ENCODE results near the gene MAGI2. TPM values are rescaled to one million over a fixed set of nuclear protein-coding genes. Genes with fewer than 3 reads are reported as not detected.

Gene MAGI2
- polyA plus RNA-seq, 1 experiment, result 0.81 TPM

- H3K36me3 ChIP-seq (ENCODE audit: control insufficient read depth, insufficient read depth, low read length), result no peaks in the 10 kb centered on the region
- DNase-seq (ENCODE audit: low read depth), result no peak
- CTCF ChIA-PET, result interaction anchor here (1.3 kb wide), 1 partner anchor 42 kb away, joined by 3 read pairs; no protein-coding TSS in a partner anchor
- no peak overlapping the region for H3K4me3 ChIP-seq (ENCODE audit: low read depth, low read length)
- H3K27me3 ChIP-seq (ENCODE audit: control insufficient read depth, insufficient read depth, low read length), result no peaks in the 10 kb centered on the region
- TF ChIP-seq CTCF (IDR thresholded peaks at IDR 0.05; ENCODE audit: insufficient read depth, low read depth, low read length), result no peak
- POLR2A ChIA-PET, result no interaction called here
Observed at GRCh38 chr7:78620920-78621319, 832.5 kb downstream of the MAGI2 start.

GRCh38 chr7:78616539-78616938, 836.9 kb downstream of the MAGI2 start:
- Histone ChIP-seq H3K36me3 (ENCODE audit: control insufficient read depth, insufficient read depth, low read length) (no peaks in the 10 kb centered on the region), H3K4me3 (ENCODE audit: low read depth, low read length) (no peak overlapping the region), H3K27me3 (ENCODE audit: control insufficient read depth, insufficient read depth, low read length) (no peaks in the 10 kb centered on the region)
- no peak for TF ChIP-seq CTCF (IDR thresholded peaks at IDR 0.05; ENCODE audit: insufficient read depth, low read depth, low read length)
- ChIA-PET POLR2A (no interaction called here), CTCF (interaction anchor here (1.6 kb wide), 1 partner anchor 22 kb away, joined by 3 read pairs; no protein-coding TSS in a partner anchor)
- no peak for DNase-seq (ENCODE audit: low read depth)

GRCh38 chr7:78609281-78609680, 844.2 kb downstream of the MAGI2 start:
- H3K36me3 ChIP-seq (ENCODE audit: control insufficient read depth, insufficient read depth, low read length), result no peaks in the 10 kb centered on the region
- H3K27me3 ChIP-seq (ENCODE audit: control insufficient read depth, insufficient read depth, low read length), result no peaks in the 10 kb centered on the region
- no peak for DNase-seq (ENCODE audit: low read depth)
- H3K4me3 ChIP-seq (ENCODE audit: low read depth, low read length), result no peak overlapping the region
- ChIA-PET CTCF (no interaction called here), POLR2A (no interaction called here)
- no peak for TF ChIP-seq CTCF (IDR thresholded peaks at IDR 0.05; ENCODE audit: insufficient read depth, low read depth, low read length)

- no peak for DNase-seq (ENCODE audit: low read depth)
- CTCF ChIA-PET, result interaction anchor here (0.6 kb wide), 1 partner anchor 236 kb away, joined by 3 read pairs; no protein-coding TSS in a partner anchor
- H3K27me3 ChIP-seq (ENCODE audit: control insufficient read depth, insufficient read depth, low read length), result no peaks in the 10 kb centered on the region
- POLR2A ChIA-PET, result no interaction called here
- TF ChIP-seq CTCF (IDR thresholded peaks at IDR 0.05; ENCODE audit: insufficient read depth, low read depth, low read length), result 0 out of 2 replicates have a peak, but pooled peaks have one; percentile 24
- no peaks in the 10 kb centered on the region for H3K36me3 ChIP-seq (ENCODE audit: control insufficient read depth, insufficient read depth, low read length)
- no peak overlapping the region for H3K4me3 ChIP-seq (ENCODE audit: low read depth, low read length)
Observed at GRCh38 chr7:78607099-78607498, 846.4 kb downstream of the MAGI2 start.

GRCh38 chr7:78605119-78605518, 848.3 kb downstream of the MAGI2 start:
- Histone ChIP-seq H3K36me3 (ENCODE audit: control insufficient read depth, insufficient read depth, low read length) (no peaks in the 10 kb centered on the region), H3K27me3 (ENCODE audit: control insufficient read depth, insufficient read depth, low read length) (no peaks in the 10 kb centered on the region), H3K4me3 (ENCODE audit: low read depth, low read length) (no peak overlapping the region)
- ChIA-PET POLR2A (no interaction called here), CTCF (no interaction called here)
- TF ChIP-seq CTCF (IDR thresholded peaks at IDR 0.05; ENCODE audit: insufficient read depth, low read depth, low read length), result no peak
- DNase-seq (ENCODE audit: low read depth), result no peak

Measured in BJ (cell line).